HG02981 (cell line): ENCODE results near the gene AP1S2.
"Not testable (repeated sequence)": the region's sequence is repeated elsewhere in the genome, so short reads cannot be mapped to it uniquely, and the experiment has no call there.

Source experiments
- ATAC-seq: cut with Tn5 transposase; IDR thresholded peaks from one replicate; pipeline ENCODE4 v1.9.1; 2021; ENCODE audit warnings: mild to moderate bottlenecking, moderate library complexity; ENCODE audit not compliant: unreplicated experiment

Gene AP1S2

DNA sequence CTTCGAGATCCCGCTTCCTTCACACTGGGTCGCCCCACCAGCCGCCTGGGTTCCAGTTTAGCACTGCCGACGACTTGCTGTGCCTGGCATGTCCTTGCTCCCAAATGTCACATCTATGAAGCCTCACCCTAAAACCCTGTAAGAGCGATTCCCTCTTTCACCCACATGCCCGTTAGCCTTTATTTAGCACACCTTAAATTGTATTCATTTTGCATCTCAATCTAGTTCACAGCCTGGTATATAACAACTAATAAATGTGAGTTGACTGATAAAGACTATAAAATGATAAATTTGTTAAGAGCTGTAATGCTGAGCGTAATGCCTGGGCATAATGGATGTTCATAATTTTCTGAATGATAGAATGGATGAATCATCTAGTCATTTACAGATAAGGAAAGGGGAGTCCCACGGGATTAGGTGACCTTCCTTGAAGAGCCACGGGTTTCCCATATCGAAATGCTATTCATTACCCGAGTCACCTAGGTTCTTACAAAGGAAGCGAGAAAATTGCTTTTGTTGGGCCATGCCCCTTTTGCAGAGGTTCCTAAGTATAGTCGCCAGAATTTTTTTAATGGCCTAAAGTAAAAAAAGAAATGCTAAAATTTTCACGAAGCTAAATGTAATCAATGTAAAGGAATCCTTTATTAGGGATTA lies 1.1 kb upstream of the AP1S2 start:
- ATAC-seq, result no peak

DNA sequence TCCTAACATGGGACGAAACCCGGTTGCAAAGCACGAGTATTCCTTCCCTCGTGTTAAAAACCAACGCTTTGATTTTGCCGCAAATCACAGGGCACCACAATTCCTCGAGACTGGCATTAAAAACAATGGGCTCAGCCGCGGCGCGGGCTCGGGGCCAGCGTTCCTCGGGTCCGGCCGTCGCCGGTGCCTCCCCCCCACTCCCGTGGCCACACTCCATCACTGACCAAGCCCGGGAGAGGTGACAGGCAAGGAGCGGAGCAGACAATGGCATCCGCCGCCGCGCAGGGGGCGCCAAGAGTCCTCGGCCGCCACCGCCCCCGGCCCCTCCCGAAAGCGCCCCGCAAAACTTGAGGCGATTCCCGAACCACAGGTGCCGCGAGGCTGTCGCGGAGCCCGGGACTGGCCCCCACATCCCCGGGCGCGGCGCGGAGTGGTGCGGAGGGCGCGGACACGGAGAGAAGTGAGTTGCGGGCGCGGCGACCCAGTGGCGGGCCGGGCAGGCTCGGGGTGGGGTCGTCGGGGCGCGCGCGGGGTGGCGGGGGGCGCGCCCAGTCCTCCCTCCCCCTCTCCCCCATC lies 445 bp downstream of the AP1S2 start:
- peak; percentile 31 for ATAC-seq

DNA sequence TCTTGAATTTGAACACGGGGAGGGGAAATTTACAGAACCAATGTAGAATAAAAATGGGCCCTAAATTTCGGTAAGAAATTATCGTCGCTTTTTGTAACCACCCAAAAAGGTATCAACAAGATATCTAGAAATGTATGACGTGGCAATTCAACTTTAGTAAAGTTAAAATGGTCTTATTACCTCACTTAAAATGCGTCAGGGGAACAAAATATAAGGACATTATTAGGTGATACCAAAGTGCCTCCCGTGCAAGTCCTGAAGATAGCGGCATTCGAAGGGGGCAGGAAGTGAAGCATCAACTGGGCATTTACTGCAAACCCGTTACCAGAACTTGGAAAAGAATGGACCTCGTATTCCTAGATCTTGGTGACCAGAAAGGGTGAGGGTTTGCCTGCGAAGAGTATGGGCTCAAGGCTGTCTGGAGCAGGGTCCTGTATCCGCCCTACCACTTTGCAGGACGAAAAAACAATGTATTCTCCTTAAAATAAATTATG lies 980 bp downstream of the AP1S2 start:
- no peak for ATAC-seq

DNA sequence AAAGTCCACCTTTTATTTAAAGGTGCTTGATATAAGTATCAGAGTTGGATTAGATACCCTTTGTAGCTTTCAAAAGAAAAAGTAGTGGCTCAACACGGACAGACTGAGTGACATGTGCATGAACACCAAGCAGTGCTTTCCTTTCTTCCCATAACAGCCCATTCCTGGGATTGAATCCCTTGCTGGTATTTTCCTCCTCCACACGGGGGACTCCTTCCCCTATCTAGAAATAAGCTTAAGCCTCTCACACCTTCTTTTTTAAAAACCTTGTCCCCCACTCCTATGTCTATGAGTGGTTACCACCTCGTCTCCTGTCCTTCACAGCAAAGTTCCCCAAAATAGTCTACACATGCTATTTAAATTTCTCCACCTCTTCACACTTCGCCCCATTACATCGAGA lies 5.1 kb downstream of the AP1S2 start:
- no peak for ATAC-seq

DNA sequence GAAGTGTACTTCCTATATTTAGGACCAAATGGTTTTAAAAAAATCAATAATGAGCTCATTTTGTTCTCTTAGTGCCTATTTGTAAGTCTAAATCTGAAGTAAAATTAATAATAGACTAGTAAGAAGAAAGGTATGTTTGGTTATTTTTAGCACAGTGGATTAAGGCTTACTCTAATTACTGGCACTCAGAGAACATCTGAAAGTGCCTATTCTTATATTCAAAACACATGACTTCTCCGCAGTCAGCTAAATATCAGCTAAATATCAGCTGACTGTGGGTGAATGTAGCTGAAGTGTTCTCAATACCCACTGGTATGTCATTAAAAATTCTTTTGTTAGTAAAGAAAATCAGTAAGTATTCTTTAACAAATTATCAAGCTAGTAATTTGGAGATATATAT lies 6.0 kb downstream of the AP1S2 start:
- no peak for ATAC-seq

GRCh38 chrX:15843960-15844359 lies 10.7 kb downstream of the AP1S2 start:
- no peak for ATAC-seq

DNA sequence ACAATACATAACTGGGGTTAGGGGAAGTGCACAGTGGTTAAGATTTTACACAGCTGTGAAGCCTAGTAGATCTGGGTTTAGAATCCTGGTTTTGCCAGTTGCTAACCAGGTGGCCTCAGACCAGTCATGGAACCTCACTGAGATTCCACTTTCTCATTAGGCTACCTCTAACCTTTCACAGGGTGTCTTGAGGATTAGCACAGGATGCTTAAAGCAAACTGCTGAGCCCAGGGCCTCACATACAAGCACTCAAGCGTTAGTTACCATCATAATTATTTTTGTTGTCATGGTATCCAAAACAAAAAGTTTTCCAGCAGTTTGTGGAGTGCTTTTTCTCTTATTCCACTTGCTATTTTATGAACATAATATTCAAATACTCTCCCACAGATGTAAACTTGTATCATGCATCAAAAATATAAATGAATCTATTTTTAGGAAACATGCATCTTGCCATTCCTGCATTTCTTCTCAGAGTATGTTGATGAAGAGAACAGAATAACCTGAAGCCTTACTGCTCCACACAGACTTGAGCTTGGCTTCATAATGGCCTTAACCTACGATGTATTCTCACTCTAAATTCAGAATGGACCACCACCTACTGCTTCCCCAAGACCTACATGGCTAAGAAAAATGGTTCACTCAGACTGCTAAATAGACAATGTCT lies 12.6 kb downstream of the AP1S2 start:
- no peak for ATAC-seq

DNA sequence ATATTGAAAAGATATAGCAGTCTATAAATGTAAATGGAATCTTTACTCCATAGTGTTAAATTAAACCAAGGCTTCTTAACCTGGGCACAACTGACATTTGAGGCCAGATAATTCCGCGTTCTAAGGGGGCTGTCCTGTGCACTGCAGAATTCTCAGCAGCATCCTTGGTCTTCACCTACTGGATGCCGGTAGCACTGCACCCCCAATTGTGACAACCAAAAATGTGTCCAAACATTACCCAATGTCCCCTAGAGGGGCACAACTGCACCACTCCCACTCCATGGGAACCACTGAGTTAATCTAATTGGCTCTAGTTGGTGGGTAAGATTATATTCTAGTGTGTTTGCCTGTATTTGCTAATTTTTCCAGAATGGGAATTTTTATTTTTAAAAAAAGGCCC lies 16.6 kb downstream of the AP1S2 start:
- no peak for ATAC-seq

GRCh38 chrX:15834827-15835595 lies 19.6 kb downstream of the AP1S2 start:
- ATAC-seq, result no peak

- no peak for ATAC-seq
These were observed 20.6 kb downstream of the AP1S2 start for GRCh38 chrX:15834053-15834452.

- not testable (repeated sequence) for ATAC-seq
These were observed 23.3 kb downstream of the AP1S2 start for GRCh38 chrX:15831347-15831746.

GRCh38 chrX:15829217-15829616 lies 25.4 kb downstream of the AP1S2 start:
- ATAC-seq, result no peak

DNA sequence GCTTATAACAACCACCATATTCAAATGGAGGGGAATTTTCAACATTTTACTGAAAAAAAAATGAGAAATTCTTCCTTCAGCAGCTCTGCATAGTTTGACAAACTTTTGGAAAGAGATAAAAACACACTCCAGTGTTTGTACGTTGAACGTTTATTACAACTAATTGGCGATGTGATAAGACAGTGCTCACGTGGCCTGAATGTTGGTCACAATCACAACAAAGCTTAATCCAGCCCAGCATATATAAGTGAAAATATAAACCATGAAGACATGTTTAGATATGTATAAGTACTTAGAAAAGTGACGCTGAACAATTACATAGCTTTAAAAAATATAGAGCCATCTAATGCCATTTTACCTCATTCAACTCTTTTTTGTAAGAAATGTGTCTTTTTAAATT lies 28.7 kb downstream of the AP1S2 start:
- no peak for ATAC-seq

GRCh38 chrX:15822922-15823321 lies 31.7 kb downstream of the AP1S2 start:
- no peak for ATAC-seq

GRCh38 chrX:15820106-15821073 lies 34.2 kb downstream of the AP1S2 start:
- no peak for ATAC-seq

- ATAC-seq, result no peak
These were observed 37.7 kb downstream of the AP1S2 start for GRCh38 chrX:15816886-15817285.

DNA sequence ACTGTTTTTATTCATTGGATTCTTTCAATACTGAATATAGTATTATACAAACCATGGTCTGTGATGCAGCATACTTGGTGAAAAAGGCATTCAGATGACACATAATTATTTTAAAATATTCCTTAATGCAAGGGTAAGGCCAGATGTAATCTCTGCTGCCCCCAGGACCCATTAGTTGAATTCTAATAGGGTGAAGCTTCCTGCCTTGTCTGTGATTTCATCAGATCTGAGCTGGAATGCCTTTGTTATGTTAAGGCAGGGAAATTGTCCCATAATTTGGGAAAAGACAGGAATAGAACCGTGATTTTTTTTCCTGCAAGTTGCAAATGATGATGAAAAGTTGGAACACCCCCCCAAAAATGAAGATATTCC lies 38.2 kb downstream of the AP1S2 start:
- ATAC-seq, result no peak

GRCh38 chrX:15815779-15816437 lies 38.7 kb downstream of the AP1S2 start:
- ATAC-seq, result peak; percentile 69

DNA sequence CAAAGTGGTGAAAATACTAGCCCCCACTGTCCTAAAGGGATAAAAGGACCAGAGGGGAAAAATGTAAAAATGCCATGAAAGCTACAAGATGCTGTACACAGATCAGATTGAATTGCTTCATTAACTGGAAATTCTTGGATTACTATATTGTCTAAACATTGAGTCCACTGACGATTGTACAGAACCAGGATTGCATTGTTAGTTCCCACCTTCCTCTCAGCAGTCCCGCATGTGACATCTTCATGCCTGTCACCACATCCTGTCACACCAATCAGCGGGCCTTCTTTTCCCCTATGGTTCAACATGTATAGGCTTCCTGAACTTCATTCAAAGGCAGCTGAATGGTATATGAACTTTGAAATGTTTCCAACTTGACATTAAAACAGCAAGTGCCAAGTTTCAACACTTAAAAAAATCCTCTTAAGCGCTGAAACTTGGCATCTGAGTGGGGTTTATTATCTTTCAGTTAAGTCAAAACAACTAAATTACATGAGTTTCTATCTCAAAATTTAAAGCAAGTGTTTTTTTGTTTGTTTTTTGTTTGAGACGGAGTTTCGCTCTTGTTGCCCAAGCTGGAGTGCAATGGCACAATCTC lies 39.7 kb downstream of the AP1S2 start:
- no peak for ATAC-seq

GRCh38 chrX:15813416-15813815 lies 41.2 kb downstream of the AP1S2 start:
- no peak for ATAC-seq
